Thyroid gland (tissue), 4 donors: ENCODE measurements around the gene CDH2.

Experiments
- CTCF ChIP-seq, 6 experiments: fragments of 200-600 bp in 3 of 6; fragments of 450-650 bp in 3 of 6; sonication (generic) in 3 of 6; IDR thresholded peaks; one replicate each; pipeline ENCODE4 v1.5.1; 2016 to 2019; ENCODE audit warnings: antibody characterized with exemption in 6 of 6, mild to moderate bottlenecking in 2 of 6, inconsistent platforms in 1 of 6, moderate library complexity in 1 of 6
- POLR2A ChIP-seq, 2 donors: fragments of 450-650 bp; IDR thresholded peaks; one replicate each; pipeline ENCODE4 v1.6.1; 2017; ENCODE audit warnings: antibody characterized with exemption in 2 of 2, mild to moderate bottlenecking in 2 of 2, moderate library complexity in 1 of 2

- TF ChIP-seq CTCF (IDR thresholded peaks at IDR 0.05): no peak
- TF ChIP-seq POLR2A (IDR thresholded peaks at IDR 0.05): no peak
Observed at GRCh38 chr18:28113271-28114029, 63.5 kb downstream of the CDH2 start.
